ENCODE results near the gene SIPA1L3.
"Not testable (repeated sequence)": the region's sequence is repeated elsewhere in the genome, so short reads cannot be mapped to it uniquely, and the experiment has no call there.

Gene SIPA1L3

GRCh38 chr19:37906869-37907734 lies at the start of gene SIPA1L3:
Gene SIPA1L3, plus strand, starts transcription at chr19:37907208. Its CDS starts 174,358 bp downstream, at chr19:38081566.
- peak within 1 kb of the TSS; percentile 74 to 94 for H3K4me3 ChIP-seq (ENCODE audit: low read depth in 1 of 2, low read length in 2 of 2)
- H3K4me1 ChIP-seq (ENCODE audit: control insufficient read depth in 1 of 2, insufficient read depth in 2 of 2, low read length in 2 of 2) = peaks cover 7 to 12% of the 10 kb centered on the region in 2 donors
- no peaks in the 10 kb centered on the region for H3K36me3 ChIP-seq (ENCODE audit: control insufficient read depth in 1 of 2, insufficient read depth in 2 of 2, low read length in 2 of 2)
- no peaks in the 10 kb centered on the region for H3K27me3 ChIP-seq (ENCODE audit: low read depth, low read length)
- no peak within 1 kb of the TSS for H3K27ac ChIP-seq (ENCODE audit: low read length)
- no peaks in the 10 kb centered on the region for H3K9me3 ChIP-seq (ENCODE audit: control insufficient read depth in 1 of 2, low read length in 2 of 2)

GRCh38 chr19:37864501-37864900 lies 42.5 kb upstream of the SIPA1L3 start:
- no peak overlapping the region for H3K4me3 ChIP-seq (ENCODE audit: low read depth in 1 of 2, low read length in 2 of 2)
- H3K27me3 ChIP-seq (ENCODE audit: low read depth, low read length) = no peaks in the 10 kb centered on the region
- no peaks in the 10 kb centered on the region for H3K9me3 ChIP-seq (ENCODE audit: control insufficient read depth in 1 of 2, low read length in 2 of 2)
- no peaks in the 10 kb centered on the region for H3K36me3 ChIP-seq (ENCODE audit: control insufficient read depth in 1 of 2, insufficient read depth in 2 of 2, low read length in 2 of 2)
- no peaks in the 10 kb centered on the region for H3K4me1 ChIP-seq (ENCODE audit: control insufficient read depth in 1 of 2, insufficient read depth in 2 of 2, low read length in 2 of 2)
- no peak overlapping the region for H3K27ac ChIP-seq (ENCODE audit: low read length)

GRCh38 chr19:37865930-37866329 lies 41.1 kb upstream of the SIPA1L3 start:
- not testable (repeated sequence) for H3K4me3 ChIP-seq (ENCODE audit: low read depth in 1 of 2, low read length in 2 of 2); H3K27ac ChIP-seq (ENCODE audit: low read length); H3K36me3 ChIP-seq (ENCODE audit: control insufficient read depth in 1 of 2, insufficient read depth in 2 of 2, low read length in 2 of 2); H3K9me3 ChIP-seq (ENCODE audit: control insufficient read depth in 1 of 2, low read length in 2 of 2); H3K4me1 ChIP-seq (ENCODE audit: control insufficient read depth in 1 of 2, insufficient read depth in 2 of 2, low read length in 2 of 2); H3K27me3 ChIP-seq (ENCODE audit: low read depth, low read length)

GRCh38 chr19:37867831-37868230 lies 39.2 kb upstream of the SIPA1L3 start:
- no peak overlapping the region for H3K4me3 ChIP-seq (ENCODE audit: low read depth in 1 of 2, low read length in 2 of 2)
- H3K9me3 ChIP-seq (ENCODE audit: control insufficient read depth in 1 of 2, low read length in 2 of 2) = peaks cover 0 to 13% of the 10 kb centered on the region in 2 donors
- H3K27ac ChIP-seq (ENCODE audit: low read length) = no peak overlapping the region
- H3K27me3 ChIP-seq (ENCODE audit: low read depth, low read length) = no peaks in the 10 kb centered on the region
- H3K36me3 ChIP-seq (ENCODE audit: control insufficient read depth in 1 of 2, insufficient read depth in 2 of 2, low read length in 2 of 2) = no peaks in the 10 kb centered on the region
- H3K4me1 ChIP-seq (ENCODE audit: control insufficient read depth in 1 of 2, insufficient read depth in 2 of 2, low read length in 2 of 2) = no peaks in the 10 kb centered on the region

- Histone ChIP-seq H3K4me1 (ENCODE audit: control insufficient read depth in 1 of 2, insufficient read depth in 2 of 2, low read length in 2 of 2) (no peaks in the 10 kb centered on the region), H3K36me3 (ENCODE audit: control insufficient read depth in 1 of 2, insufficient read depth in 2 of 2, low read length in 2 of 2) (no peaks in the 10 kb centered on the region), H3K27me3 (ENCODE audit: low read depth, low read length) (no peaks in the 10 kb centered on the region), H3K9me3 (ENCODE audit: control insufficient read depth in 1 of 2, low read length in 2 of 2) (peaks cover 0 to 13% of the 10 kb centered on the region in 2 donors), H3K4me3 (ENCODE audit: low read depth in 1 of 2, low read length in 2 of 2) (no peak overlapping the region), H3K27ac (ENCODE audit: low read length) (no peak overlapping the region)
Observed at GRCh38 chr19:37869766-37870340, 37.2 kb upstream of the SIPA1L3 start.

GRCh38 chr19:37872383-37872782 lies 34.6 kb upstream of the SIPA1L3 start:
- no peak overlapping the region for H3K27ac ChIP-seq (ENCODE audit: low read length)
- no peaks in the 10 kb centered on the region for H3K27me3 ChIP-seq (ENCODE audit: low read depth, low read length)
- no peaks in the 10 kb centered on the region for H3K4me1 ChIP-seq (ENCODE audit: control insufficient read depth in 1 of 2, insufficient read depth in 2 of 2, low read length in 2 of 2)
- peaks cover 0 to 13% of the 10 kb centered on the region in 2 donors for H3K9me3 ChIP-seq (ENCODE audit: control insufficient read depth in 1 of 2, low read length in 2 of 2)
- H3K36me3 ChIP-seq (ENCODE audit: control insufficient read depth in 1 of 2, insufficient read depth in 2 of 2, low read length in 2 of 2) = no peaks in the 10 kb centered on the region
- H3K4me3 ChIP-seq (ENCODE audit: low read depth in 1 of 2, low read length in 2 of 2) = no peak overlapping the region

- Histone ChIP-seq H3K27me3 (ENCODE audit: low read depth, low read length) (no peaks in the 10 kb centered on the region), H3K4me1 (ENCODE audit: control insufficient read depth in 1 of 2, insufficient read depth in 2 of 2, low read length in 2 of 2) (no peaks in the 10 kb centered on the region), H3K36me3 (ENCODE audit: control insufficient read depth in 1 of 2, insufficient read depth in 2 of 2, low read length in 2 of 2) (no peaks in the 10 kb centered on the region), H3K9me3 (ENCODE audit: control insufficient read depth in 1 of 2, low read length in 2 of 2) (peaks cover 0 to 11% of the 10 kb centered on the region in 2 donors), H3K4me3 (ENCODE audit: low read depth in 1 of 2, low read length in 2 of 2) (no peak overlapping the region), H3K27ac (ENCODE audit: low read length) (no peak overlapping the region)
Observed at GRCh38 chr19:37874784-37875183, 32.2 kb upstream of the SIPA1L3 start.

- Histone ChIP-seq H3K27ac (ENCODE audit: low read length) (no peak overlapping the region), H3K4me3 (ENCODE audit: low read depth in 1 of 2, low read length in 2 of 2) (no peak overlapping the region)
Observed at GRCh38 chr19:37876032-37876431, 31.0 kb upstream of the SIPA1L3 start.

GRCh38 chr19:37877147-37877546 lies 29.9 kb upstream of the SIPA1L3 start:
- Histone ChIP-seq H3K27ac (ENCODE audit: low read length) (no peak overlapping the region), H3K36me3 (ENCODE audit: control insufficient read depth in 1 of 2, insufficient read depth in 2 of 2, low read length in 2 of 2) (no peaks in the 10 kb centered on the region), H3K4me1 (ENCODE audit: control insufficient read depth in 1 of 2, insufficient read depth in 2 of 2, low read length in 2 of 2) (no peaks in the 10 kb centered on the region), H3K27me3 (ENCODE audit: low read depth, low read length) (no peaks in the 10 kb centered on the region), H3K9me3 (ENCODE audit: control insufficient read depth in 1 of 2, low read length in 2 of 2) (peaks cover 0 to 6% of the 10 kb centered on the region in 2 donors), H3K4me3 (ENCODE audit: low read depth in 1 of 2, low read length in 2 of 2) (no peak overlapping the region)

More at GRCh38 chr19:37876032-37876431, 31.0 kb upstream of the SIPA1L3 start:
- Histone ChIP-seq H3K9me3 (ENCODE audit: control insufficient read depth in 1 of 2, low read length in 2 of 2) (peaks cover 0 to 3% of the 10 kb centered on the region in 2 donors), H3K36me3 (ENCODE audit: control insufficient read depth in 1 of 2, insufficient read depth in 2 of 2, low read length in 2 of 2) (no peaks in the 10 kb centered on the region), H3K27me3 (ENCODE audit: low read depth, low read length) (no peaks in the 10 kb centered on the region), H3K4me1 (ENCODE audit: control insufficient read depth in 1 of 2, insufficient read depth in 2 of 2, low read length in 2 of 2) (no peaks in the 10 kb centered on the region)

- Histone ChIP-seq H3K4me3 (ENCODE audit: low read depth in 1 of 2, low read length in 2 of 2) (no peak overlapping the region), H3K9me3 (ENCODE audit: control insufficient read depth in 1 of 2, low read length in 2 of 2) (peaks cover 0 to 32% of the 10 kb centered on the region in 2 donors), H3K27me3 (ENCODE audit: low read depth, low read length) (no peaks in the 10 kb centered on the region), H3K27ac (ENCODE audit: low read length) (no peak overlapping the region), H3K4me1 (ENCODE audit: control insufficient read depth in 1 of 2, insufficient read depth in 2 of 2, low read length in 2 of 2) (no peaks in the 10 kb centered on the region), H3K36me3 (ENCODE audit: control insufficient read depth in 1 of 2, insufficient read depth in 2 of 2, low read length in 2 of 2) (no peaks in the 10 kb centered on the region)
Observed at GRCh38 chr19:37885392-37885791, 21.6 kb upstream of the SIPA1L3 start.

GRCh38 chr19:37886571-37886970 lies 20.4 kb upstream of the SIPA1L3 start:
- Histone ChIP-seq H3K27ac (ENCODE audit: low read length) (no peak overlapping the region), H3K4me1 (ENCODE audit: control insufficient read depth in 1 of 2, insufficient read depth in 2 of 2, low read length in 2 of 2) (no peaks in the 10 kb centered on the region), H3K4me3 (ENCODE audit: low read depth in 1 of 2, low read length in 2 of 2) (no peak overlapping the region), H3K36me3 (ENCODE audit: control insufficient read depth in 1 of 2, insufficient read depth in 2 of 2, low read length in 2 of 2) (no peaks in the 10 kb centered on the region), H3K27me3 (ENCODE audit: low read depth, low read length) (no peaks in the 10 kb centered on the region), H3K9me3 (ENCODE audit: control insufficient read depth in 1 of 2, low read length in 2 of 2) (peaks cover 0 to 31% of the 10 kb centered on the region in 2 donors)

Measured in muscle layer of duodenum (tissue), 2 donors.